IMR-90 (cell line): ENCODE measurements around the gene PKIG. TPM values are rescaled to one million over a fixed set of nuclear protein-coding genes. Genes with fewer than 3 reads are reported as not detected.
A peak's percentile ranks its signal among the peaks of the same experiment; 100 is the strongest.

Source experiments
- ATAC-seq: fragments of 200-7000 bp; cut with Tn5 transposase; 2 replicates; pipeline ENCODE4 v1.9.1; 2020; ENCODE audit warnings: low read depth, mild to moderate bottlenecking, moderate library complexity
- BruUV-seq: library from RNA; stranded (reverse); fragments of 400-500 nt; replicated peaks from 2 replicates; lab custom pipeline; 2021; lab: Mats Ljungman, UMichigan
- CTCF ChIA-PET: fragments of 300-600 bp; formaldehyde crosslinking; extraction: SDS; loops from one replicate; lab custom pipeline; 2021; ENCODE audit warnings: antibody characterized with exemption; lab: Yijun Ruan, JAX
- POLR2A ChIA-PET: fragments of 300-600 bp; sonication (Branson Sonifier 250); formaldehyde crosslinking; loops from one replicate; lab custom pipeline; 2022; ENCODE audit warnings: antibody characterized with exemption; ENCODE audit not compliant: unreplicated experiment; lab: Charles Lee
- DNase-seq: peaks from one replicate; pipeline ENCODE4 v3.0.0; 2013
- H2AFZ ChIP-seq: replicated peaks from 2 replicates; pipeline ENCODE3; 2013; ENCODE audit warnings: low read length, mild to moderate bottlenecking; ENCODE audit not compliant: poor library complexity
- H2AK5ac ChIP-seq: 2 replicates; pipeline ENCODE4 v1.6.1; 2013; ENCODE audit warnings: low read depth, low read length, inconsistent platforms
- H2AK9ac ChIP-seq: replicated peaks from 2 replicates; pipeline ENCODE3; 2013; ENCODE audit warnings: mild to moderate bottlenecking, low read depth, low read length, moderate library complexity; ENCODE audit not compliant: poor library complexity
- H2BK120ac ChIP-seq: 2 replicates; pipeline ENCODE4 v1.6.1; 2013; ENCODE audit warnings: low read depth, low read length, inconsistent platforms
- H2BK15ac ChIP-seq: 3 replicates; pipeline ENCODE4 v1.6.1; 2013; ENCODE audit warnings: low read depth, low read length, inconsistent platforms
- H2BK20ac ChIP-seq: 2 replicates; pipeline ENCODE4 v1.6.1; 2013; ENCODE audit warnings: low read depth, mild to moderate bottlenecking, inconsistent platforms, low read length, moderate library complexity
- H2BK5ac ChIP-seq: 2 replicates; pipeline ENCODE4 v1.6.1; 2013; ENCODE audit warnings: mild to moderate bottlenecking, low read depth, low read length, inconsistent platforms; ENCODE audit not compliant: poor library complexity, severe bottlenecking
- H3K14ac ChIP-seq: replicated peaks from 2 replicates; pipeline ENCODE4 v1.6.1; 2013; ENCODE audit warnings: low read depth, low read length, inconsistent platforms
- H3K18ac ChIP-seq: 2 replicates; pipeline ENCODE4 v1.6.1; 2013; ENCODE audit warnings: low read depth, low read length, control low read depth
- H3K23ac ChIP-seq: 2 replicates; pipeline ENCODE4 v1.6.1; 2013; ENCODE audit warnings: low read depth, low read length, inconsistent platforms
- H3K27ac ChIP-seq: 2 replicates; pipeline ENCODE4 v1.5.1; 2013; ENCODE audit warnings: mild to moderate bottlenecking, control low read depth, low read length; ENCODE audit not compliant: insufficient read depth
- H3K27me3 ChIP-seq: 2 replicates; pipeline ENCODE4 v1.6.1; 2013; ENCODE audit warnings: low read length; ENCODE audit not compliant: control insufficient read depth, insufficient read depth
- H3K36me3 ChIP-seq: 2 replicates; pipeline ENCODE4 v1.6.1; 2013; ENCODE audit warnings: low read length, mixed read lengths; ENCODE audit not compliant: control insufficient read depth, insufficient read depth
- H3K4ac ChIP-seq: 2 replicates; pipeline ENCODE4 v1.6.1; 2013; ENCODE audit warnings: low read depth, low read length, inconsistent platforms
- H3K4me1 ChIP-seq: 2 replicates; pipeline ENCODE4 v1.6.1; 2013; ENCODE audit warnings: low read length, mixed read lengths; ENCODE audit not compliant: control insufficient read depth, insufficient read depth
- H3K4me2 ChIP-seq: 2 replicates; pipeline ENCODE4 v1.6.1; 2013; ENCODE audit warnings: low read depth, mild to moderate bottlenecking, control low read depth, low read length, moderate library complexity
- H3K4me3 ChIP-seq: 2 replicates; pipeline ENCODE4 v1.5.1; 2013; ENCODE audit warnings: low read depth, mild to moderate bottlenecking, control low read depth, low read length, moderate library complexity; ENCODE audit not compliant: insufficient read depth
- H3K56ac ChIP-seq: 2 replicates; pipeline ENCODE4 v1.6.1; 2013; ENCODE audit warnings: low read length, inconsistent platforms; ENCODE audit not compliant: insufficient read depth; ENCODE audit errors: extremely low read depth
- H3K79me1 ChIP-seq, 2 experiments: 2 replicates each; pipeline ENCODE4 v1.6.1; 2013; ENCODE audit warnings: low read length in 2 of 2, inconsistent platforms in 1 of 2, low read depth in 1 of 2
- H3K9ac ChIP-seq: 2 replicates; pipeline ENCODE4 v1.6.1; 2013; ENCODE audit warnings: low read depth, low read length, control low read depth
- H3K9me1 ChIP-seq: 2 replicates; pipeline ENCODE4 v1.6.1; 2013; ENCODE audit warnings: low read length, inconsistent platforms; ENCODE audit not compliant: insufficient read depth
- H3K9me3 ChIP-seq: 2 replicates; pipeline ENCODE4 v1.6.1; 2013; ENCODE audit warnings: low read length; ENCODE audit not compliant: control insufficient read depth, insufficient read depth
- H4K20me1 ChIP-seq: 2 replicates; pipeline ENCODE4 v1.6.1; 2013; ENCODE audit warnings: low read length, inconsistent platforms; ENCODE audit not compliant: insufficient read depth
- H4K5ac ChIP-seq: 2 replicates; pipeline ENCODE4 v1.6.1; 2013; ENCODE audit warnings: mild to moderate bottlenecking, low read depth, low read length, control low read depth
- H4K8ac ChIP-seq, 2 experiments: 2 replicates each; pipeline ENCODE4 v1.6.1; 2013; ENCODE audit warnings: low read depth in 2 of 2, low read length in 2 of 2, control low read depth in 1 of 2, inconsistent platforms in 1 of 2
- H4K91ac ChIP-seq: 2 replicates; pipeline ENCODE4 v1.6.1; 2013; ENCODE audit warnings: low read depth, low read length, inconsistent platforms; ENCODE audit not compliant: insufficient read depth
- CHD1 ChIP-seq: IDR thresholded peaks from 2 replicates; pipeline ENCODE4 v1.6.1; 2012; ENCODE audit warnings: low read depth, low read length, improper control_type of control experiment
- FOS ChIP-seq: fragments of 150-350 bp; IDR thresholded peaks from 2 replicates; pipeline ENCODE4 v1.6.1; 2016; ENCODE audit warnings: low read depth, low read length
- RCOR1 ChIP-seq: IDR thresholded peaks from 2 replicates; pipeline ENCODE4 v1.6.1; 2012; ENCODE audit warnings: mild to moderate bottlenecking, low read length, improper control_type of control experiment; ENCODE audit not compliant: insufficient replicate concordance
- WGBS, 2 experiments: methylation state at CpG; one replicate each; pipeline versions ENCODE4 v1.1.5 to v1.1.7; 2013; ENCODE audit warnings: missing lambda C conversion rate in 2 of 2; ENCODE audit not compliant: insufficient read length in 1 of 2; ENCODE audit errors: extremely low coverage in 2 of 2; 5-methylcytosine and 5-hydroxymethylcytosine counted together
- dilution Hi-C: fragments of 300-500 bp; cut with HindIII; formaldehyde crosslinking; loops from one replicate; pipeline ENCODE4 v1.14.3; 2018; ENCODE audit warnings: low sequenced_read_pairs; ENCODE audit not compliant: unreplicated experiment
- in situ Hi-C: fragments of 300-500 bp; cut with MboI; formaldehyde crosslinking; loops from 3 replicates; pipeline ENCODE4 v1.14.3; 2019; ENCODE audit warnings: low sequenced_read_pairs, inconsistent platforms, mixed read lengths
- intact Hi-C: fragments of 100-400 bp; cut with micrococcal nuclease; formaldehyde crosslinking; loops from 2 replicates; pipeline ENCODE4 v1.10.0; 2022
- polyA plus RNA-seq, 3 experiments: library from polyadenylated mRNA; depleted of rRNA; stranded (reverse); fragments of >200 nt; gene quantifications; 2 replicates each; pipeline ENCODE4 v1.2.3, GENCODE V29; 2012; ENCODE audit warnings: low replicate concordance in 1 of 3
- total RNA-seq: library from RNA; depleted of rRNA; stranded (reverse); fragments of >200 nt; gene quantifications from 2 replicates; pipeline ENCODE4 v1.2.3, GENCODE V29; 2012

The PKIG gene
- total and polyA plus RNA-seq, 2 of the 4 experiments (the other 2 are of a cell fraction), result 78.3 to 89.6 TPM

DNA sequence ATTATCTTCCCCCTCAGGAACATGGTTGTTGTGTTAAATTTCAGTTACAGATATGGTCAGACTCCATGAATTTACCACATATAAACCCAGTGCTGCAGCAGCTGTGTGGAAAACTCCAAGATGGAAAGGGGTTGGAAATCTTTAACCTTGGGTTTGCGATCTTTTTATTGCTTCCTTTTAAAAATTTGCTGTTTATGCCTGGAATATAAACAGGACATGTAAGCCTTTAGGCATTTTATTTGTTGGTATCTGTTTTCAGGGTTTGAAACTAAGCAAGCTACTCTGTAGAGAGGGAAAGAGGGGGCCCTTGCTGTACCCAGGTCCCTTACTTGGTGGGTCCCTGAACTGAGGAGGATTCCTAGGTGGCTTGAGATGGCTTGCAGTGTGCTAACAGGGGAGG, 778 bp downstream of the PKIG start:
- CTCF ChIA-PET, result interaction anchor here (0.9 to 1.2 kb wide), 3 partner anchors 15 to 61 kb away, joined by 3 read pairs; no protein-coding TSS in a partner anchor

More for the DNA sequence above, 778 bp downstream of the PKIG start:
- peak; percentile 37 for DNase-seq
- Histone ChIP-seq H2BK120ac (peak overlapping the region; percentile 77), H3K27me3 (no peaks in the 10 kb centered on the region), H3K4me2 (peak overlapping the region; percentile 79), H4K91ac (peak overlapping the region; percentile 26; the same call in 1 of the 2 replicates), H3K36me3 (no peaks in the 10 kb centered on the region), H2BK15ac (peak overlapping the region; percentile 38; the same call in 1 of the 3 replicates), H3K9me1 (peaks cover 28% of the 10 kb centered on the region), H2AK5ac (peak overlapping the region; percentile 38; the same call in 1 of the 2 replicates), H3K18ac (peak overlapping the region; percentile 96), H2AK9ac (peak overlapping the region; percentile 21), H3K4ac (peak overlapping the region; percentile 64), H3K9ac (peak overlapping the region; percentile 82), H4K5ac (peak overlapping the region; percentile 94), H2BK20ac (peak overlapping the region; percentile 53; the same call in 1 of the 2 replicates), H3K9me3 (no peaks in the 10 kb centered on the region), H4K8ac (peak overlapping the region in 1 of 2 experiments; percentile 25; a peak in 3 of 4 replicates), H3K79me1 (peaks cover 16 to 66% of the 10 kb centered on the region in 2 experiments; a peak in 3 of 4 replicates), H2BK5ac (peak overlapping the region; percentile 53), H2AFZ (no peak overlapping the region), H3K23ac (peak overlapping the region; percentile 70), H3K4me3 (peak overlapping the region; percentile 50), H3K14ac (peak overlapping the region; percentile 48), H3K27ac (peak overlapping the region; percentile 80; the same call in 1 of the 2 replicates), H3K4me1 (peaks cover 28% of the 10 kb centered on the region), H3K56ac (peak overlapping the region; percentile 18), H4K20me1 (peaks cover 3% of the 10 kb centered on the region; the same call in 1 of the 2 replicates)
- WGBS, 2 experiments, result no CpG with 5 or more reads among the region's 1 CpG
- TF ChIP-seq CHD1 (no peak), FOS (no peak), RCOR1 (no peak)
- ATAC-seq, result peak; percentile 19
- BruUV-seq, result no TSS peak
- POLR2A ChIA-PET, result interaction anchor here (0.7 to 1.0 kb wide), 2 partner anchors 10 to 19 kb away, joined by 3 read pairs; no protein-coding TSS in a partner anchor
- in situ Hi-C loops (no loop called here), intact Hi-C loops (no loop called here), dilution Hi-C loops (no loop called here)
